GM21367 (cell line): ENCODE data around the gene GDF7.

Source experiments
- ATAC-seq: cut with Tn5 transposase; IDR thresholded peaks from one replicate; pipeline ENCODE4 v1.9.1; 2021; ENCODE audit not compliant: unreplicated experiment

Gene GDF7

DNA sequence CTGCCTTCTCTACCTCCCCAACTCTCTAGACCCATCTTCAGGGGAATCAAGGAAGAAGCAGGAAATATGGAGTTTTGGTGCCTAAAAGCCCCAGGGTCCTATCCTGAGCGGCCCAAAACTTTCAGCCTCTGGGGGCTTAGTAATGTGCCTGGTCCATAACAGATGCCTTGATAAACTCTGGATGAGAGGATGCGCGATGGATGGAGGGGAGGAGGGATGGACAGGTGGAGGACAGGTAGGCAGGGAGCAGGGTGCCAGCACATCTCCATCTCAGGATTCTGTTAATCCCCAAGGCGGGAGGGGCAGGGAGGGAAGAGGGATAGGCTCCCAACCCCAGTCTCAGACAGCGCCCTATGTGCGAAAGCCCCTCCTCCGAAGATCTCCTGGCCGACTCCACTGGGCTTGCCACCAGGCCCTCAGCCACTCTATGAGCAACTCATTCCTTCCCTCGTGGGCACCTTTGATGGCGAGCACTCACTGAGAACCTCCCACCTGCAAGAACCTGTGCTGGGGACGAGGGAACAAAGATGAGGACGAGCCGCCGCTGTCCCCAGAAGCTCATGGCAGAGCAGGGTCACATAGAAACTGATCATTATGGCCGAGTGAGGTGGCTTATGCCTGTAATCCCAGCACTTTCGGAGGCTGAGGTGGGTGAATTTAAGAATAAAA is 39.1 kb upstream of the GDF7 start:
- ATAC-seq = no peak

DNA sequence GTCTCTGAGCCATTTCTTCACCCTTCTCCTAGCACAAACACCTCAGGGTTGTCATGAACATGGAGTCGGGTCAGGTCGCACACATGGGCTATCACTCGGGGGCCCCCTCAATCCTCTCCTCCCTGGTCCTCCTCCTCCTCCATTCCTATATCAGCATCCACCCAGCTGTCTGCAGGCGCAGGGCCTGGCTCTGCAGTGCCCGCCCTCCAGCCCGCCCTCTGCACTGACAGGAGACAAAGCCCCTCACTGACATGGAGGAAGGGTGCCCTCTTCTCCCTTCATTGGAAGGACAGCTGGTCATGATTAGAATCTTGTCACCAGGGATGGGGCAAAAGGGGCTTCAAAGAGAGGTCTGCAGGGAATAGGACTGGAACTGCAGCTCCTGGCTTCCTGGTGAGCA is 37.8 kb upstream of the GDF7 start:
- ATAC-seq = no peak

DNA sequence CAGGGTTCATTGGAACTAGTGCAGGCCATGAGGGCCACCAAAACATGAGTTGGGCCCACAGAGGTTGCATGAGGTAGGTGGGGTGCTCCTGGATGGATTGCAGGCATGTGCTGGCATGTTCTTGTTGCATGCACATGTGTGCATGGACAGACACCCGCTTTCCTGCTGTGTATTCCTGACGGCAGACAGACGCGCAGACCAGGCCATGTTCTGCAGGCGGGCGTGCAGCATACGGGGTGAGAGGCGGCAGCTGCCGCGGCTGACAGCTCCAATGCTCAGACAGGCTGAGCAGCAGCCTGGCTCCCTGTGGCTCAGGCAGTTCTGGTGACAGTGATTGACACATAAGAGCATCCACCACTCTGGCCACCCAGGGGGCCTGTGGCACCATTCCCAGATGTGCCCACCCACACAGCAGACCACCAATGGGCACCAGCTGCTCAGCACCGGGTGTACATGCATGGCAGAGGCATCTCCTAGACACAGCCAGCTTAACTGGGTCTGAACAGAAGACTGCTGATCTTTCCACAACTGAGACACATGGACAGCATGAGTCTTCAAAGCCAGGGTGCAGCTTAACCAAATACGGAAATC is 37.3 kb upstream of the GDF7 start:
- no peak for ATAC-seq

DNA sequence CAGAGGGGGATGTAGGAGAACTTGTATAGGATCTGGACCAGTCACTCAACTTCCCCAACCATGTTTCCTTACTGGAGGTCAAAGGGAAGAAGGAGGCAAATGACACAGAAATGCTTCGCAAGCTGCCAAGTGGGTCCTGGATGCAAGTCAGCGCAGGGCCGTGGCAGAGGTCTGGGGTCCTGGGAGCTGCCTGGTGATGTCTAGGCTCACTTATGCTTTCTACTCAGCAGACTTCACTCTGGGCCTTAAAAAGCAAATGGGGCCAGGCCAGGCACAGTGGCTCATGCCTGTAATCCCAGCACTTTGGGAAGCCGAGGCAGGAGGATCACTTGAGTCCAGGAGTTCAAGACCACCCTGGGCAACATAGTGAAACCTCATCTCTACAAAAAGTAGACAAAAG is 36.0 kb upstream of the GDF7 start:
- ATAC-seq = no peak

DNA sequence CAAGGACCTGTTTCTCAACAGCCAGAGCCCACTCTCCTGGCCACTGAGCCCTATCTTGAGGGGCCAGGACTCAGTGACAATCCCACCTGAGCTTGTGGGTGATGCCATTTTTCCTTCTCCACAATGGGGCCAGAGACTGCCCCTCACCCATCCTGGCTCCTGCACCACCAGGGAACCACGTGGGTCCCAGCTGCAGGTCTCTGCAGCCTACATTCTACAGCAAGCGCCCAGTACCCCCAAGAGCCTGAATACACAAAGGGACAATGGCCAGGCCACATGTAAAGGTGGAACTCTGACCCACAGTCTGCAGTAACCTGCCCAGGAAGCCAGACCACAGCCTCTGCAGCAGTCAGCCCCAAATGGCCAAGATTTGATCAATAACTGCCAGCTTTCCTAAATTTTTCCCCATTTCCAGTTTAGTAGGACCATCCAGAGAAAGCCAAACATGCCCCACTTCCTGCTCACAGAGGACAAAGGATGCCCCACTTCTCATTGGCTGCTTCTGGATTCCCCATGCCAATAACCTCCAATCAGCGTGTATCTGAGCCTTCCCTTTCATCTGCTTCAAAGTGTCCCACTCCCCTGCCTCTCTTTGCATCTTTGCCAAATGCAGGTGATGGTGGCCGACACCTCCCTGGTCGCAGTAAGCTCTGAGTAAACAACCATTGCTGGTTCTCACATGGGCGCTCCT is 35.2 kb upstream of the GDF7 start:
- no peak for ATAC-seq

DNA sequence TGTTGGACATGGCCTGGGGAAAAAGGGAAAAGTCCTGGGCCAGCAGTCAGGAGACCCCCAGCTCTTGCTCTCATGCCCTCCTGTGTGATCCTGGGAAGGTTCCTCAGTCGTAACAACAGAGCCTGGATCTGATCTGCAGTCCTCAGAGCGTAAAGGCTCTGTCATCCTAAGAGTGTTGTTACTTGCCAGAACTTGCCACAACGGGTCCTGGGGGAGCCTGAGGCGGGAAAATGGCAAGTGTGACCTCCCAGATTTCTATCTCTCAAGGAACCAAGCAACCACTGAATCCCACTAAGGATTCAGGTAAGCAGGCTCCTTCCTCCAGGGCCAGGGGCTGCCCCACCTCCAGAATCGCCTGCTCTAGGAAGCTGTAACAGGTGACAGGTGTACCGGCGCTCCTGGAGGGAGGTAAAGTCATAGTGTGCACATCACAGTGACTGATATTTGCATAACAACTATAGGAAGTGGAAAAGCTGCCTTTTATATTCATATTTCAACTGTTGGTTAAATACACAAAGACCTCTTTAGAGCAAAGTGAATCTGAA is 34.4 kb upstream of the GDF7 start:
- ATAC-seq = no peak

DNA sequence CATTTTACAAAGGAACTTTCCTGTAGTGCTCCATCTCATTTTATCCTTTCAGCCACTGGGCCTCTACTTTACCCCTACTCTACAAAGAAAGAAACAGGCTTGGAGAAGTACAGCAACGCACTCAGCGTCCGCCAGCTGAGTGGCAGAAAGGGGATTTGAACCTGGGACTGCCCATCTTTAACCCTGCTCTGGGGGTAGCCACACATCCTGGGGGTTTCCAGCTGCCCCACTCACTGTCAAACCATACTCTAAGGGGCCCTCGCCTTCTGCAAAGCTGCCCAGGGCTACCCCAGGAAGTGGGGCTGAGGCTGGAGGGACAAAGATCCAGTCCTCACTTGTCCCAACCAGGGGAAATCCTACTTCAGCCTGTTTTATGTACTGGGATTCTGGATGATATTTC is 33.9 kb upstream of the GDF7 start:
- no peak for ATAC-seq

DNA sequence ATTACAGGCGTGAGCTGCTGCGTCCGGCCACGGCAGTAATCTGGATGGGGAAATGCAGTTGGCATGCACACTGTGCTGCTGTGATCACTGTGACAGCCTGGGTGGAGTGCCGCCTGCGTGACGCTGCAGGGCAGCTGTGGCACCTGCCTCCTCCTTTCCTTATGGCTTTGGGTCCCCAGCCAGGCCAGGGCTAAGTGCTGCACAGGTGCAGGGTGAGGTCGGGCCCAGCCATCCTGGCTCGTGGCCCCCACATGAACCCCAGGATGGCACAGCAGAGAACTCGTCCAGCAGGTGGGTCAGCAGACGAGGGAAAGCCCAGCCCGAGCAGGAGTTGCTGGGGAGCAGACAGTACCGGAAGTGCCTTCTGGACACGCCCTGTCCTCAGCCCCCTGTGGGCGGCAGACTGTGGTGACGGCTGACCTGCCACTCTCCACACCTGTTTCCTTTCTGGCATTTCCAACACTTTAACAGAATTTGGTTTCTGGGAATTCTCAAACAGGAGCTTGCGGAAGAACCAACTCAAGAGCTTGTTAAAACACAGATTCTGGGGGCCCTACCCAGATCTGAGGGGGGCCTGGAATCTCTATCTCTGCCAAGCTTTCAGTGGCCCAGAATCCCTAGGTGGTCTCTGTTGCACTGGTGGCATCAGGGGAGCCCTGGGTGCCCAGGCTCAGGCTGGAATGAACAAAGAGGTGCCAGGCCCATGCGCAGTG is 33.0 kb upstream of the GDF7 start:
- no peak for ATAC-seq

DNA sequence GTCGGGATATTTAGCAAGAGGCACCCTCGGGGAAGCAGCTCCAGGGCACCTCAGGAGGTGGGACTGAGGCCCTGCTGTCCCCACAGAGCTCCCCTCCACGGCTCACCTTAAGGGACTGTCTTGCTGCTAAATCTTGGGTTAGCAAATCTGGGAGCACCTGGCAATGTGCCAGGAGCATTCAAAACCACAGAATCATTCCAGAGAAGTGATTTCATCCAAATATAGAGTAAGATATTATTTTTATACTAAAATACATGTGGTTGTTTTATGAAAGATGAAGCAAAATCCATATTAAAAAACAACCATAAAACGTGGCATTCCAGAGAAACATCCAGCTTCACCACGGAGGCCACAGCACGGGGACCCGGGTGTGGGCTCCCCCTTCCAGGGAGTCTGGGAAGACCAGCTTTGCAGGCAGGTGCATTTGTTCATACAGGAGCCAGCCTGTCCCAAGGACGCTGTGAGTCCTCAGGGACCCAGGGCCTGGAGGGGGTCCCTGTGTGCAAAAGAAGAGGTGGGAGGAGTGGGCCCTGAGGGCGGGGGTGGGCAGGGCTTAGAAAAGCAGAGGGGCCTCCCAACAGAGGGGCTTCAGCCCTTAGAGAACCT is 32.3 kb upstream of the GDF7 start:
- no peak for ATAC-seq

DNA sequence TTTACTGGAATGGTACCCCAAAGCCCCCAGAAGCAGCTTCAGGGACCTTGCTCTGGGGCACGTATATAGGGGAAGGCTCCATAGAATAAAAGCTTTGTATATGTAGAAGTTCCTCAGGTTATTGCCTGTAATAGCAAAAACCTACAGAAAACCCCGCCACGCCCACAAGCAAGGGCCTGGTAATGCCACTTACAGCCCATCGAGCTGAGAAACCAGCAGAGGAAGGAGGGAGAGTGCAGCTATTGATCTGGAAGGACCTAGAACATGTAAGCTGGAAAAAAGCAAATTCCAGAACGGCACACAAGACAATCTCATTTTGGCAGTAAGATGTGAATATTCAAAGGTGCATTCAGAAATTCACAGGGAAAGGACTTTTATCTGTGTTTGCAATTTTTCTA is 31.8 kb upstream of the GDF7 start:
- ATAC-seq = no peak

DNA sequence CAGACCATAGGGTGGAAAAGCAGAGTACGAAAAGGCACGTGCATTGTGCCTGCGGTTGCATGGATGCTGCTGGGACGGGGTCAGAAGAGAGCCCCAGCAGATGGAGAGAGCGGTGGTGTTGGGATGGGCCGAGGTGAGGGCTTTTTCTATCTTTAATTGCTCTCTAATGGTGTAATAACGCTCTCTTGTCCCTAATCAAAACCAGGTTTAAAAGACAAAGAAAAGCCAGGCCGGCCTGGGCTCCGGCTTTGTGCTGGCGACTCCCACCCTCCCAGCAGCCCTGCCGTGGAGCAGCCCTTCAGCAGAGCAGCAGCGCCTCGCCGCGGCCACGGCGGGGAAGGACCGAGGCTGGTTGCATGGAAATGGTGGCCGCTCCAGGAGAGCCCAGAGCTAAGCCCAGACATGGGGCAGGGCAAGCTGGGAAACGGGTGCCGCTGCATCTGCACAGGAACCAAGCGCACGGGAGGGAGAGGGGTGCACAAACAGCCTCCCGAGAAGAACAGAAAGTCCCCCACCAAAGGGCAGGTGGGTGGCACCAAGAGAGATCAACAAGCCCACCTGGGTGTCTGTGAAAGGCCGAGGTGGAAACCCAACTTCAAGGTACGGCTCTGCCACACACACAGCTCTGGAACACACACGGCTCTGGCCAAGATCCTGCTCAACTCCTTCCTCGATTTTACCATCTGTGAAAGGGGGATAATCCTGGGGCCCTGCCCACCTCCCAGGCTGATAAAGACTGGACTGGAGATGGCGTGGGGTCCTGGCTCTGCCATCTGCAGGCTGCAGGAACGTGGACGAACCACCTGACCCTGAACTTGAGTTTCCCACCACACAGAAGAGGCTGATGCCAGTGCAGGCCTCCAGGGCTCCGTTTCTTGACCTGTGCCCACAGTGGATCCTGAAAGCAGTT is 31.0 kb upstream of the GDF7 start:
- ATAC-seq = peak; percentile 87

DNA sequence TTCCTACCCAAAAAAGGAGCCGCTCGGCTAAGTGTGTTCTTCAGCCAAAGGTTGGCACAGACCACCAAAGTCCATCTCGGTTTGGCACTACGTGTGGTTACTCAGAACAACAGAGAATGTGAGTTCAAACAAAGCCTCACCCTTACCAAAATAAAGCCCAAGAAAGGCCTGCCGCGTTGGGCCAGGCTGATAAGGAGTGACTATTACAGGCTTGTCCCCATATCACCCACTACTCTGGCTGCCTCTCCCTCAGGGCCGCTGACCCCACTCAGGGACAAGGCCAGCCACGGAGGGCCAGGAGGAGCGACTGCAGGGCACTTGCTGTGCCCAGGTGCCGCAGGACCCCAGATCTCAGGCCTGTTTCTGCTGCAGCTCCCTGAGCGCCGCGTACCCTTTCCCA is 29.8 kb upstream of the GDF7 start:
- ATAC-seq = no peak

DNA sequence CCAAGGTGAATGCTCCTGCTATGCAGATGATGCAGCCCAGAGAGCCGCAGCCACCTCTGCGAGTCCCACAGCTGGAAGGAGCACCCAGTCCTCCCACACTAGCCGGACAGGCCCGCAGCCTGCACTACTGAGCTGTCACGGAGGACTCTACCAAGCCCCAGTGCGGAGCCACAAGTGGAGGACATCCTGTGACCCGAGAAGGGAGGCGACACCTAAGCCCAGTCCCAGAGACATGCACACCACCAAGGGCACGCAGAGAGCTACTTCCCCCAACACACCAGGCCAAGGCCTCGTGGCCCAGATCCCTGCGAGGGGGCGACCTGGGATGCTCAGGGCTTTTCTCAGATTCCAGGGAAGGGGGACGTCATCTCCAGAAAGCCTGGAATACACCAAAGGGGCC is 28.9 kb upstream of the GDF7 start:
- no peak for ATAC-seq

DNA sequence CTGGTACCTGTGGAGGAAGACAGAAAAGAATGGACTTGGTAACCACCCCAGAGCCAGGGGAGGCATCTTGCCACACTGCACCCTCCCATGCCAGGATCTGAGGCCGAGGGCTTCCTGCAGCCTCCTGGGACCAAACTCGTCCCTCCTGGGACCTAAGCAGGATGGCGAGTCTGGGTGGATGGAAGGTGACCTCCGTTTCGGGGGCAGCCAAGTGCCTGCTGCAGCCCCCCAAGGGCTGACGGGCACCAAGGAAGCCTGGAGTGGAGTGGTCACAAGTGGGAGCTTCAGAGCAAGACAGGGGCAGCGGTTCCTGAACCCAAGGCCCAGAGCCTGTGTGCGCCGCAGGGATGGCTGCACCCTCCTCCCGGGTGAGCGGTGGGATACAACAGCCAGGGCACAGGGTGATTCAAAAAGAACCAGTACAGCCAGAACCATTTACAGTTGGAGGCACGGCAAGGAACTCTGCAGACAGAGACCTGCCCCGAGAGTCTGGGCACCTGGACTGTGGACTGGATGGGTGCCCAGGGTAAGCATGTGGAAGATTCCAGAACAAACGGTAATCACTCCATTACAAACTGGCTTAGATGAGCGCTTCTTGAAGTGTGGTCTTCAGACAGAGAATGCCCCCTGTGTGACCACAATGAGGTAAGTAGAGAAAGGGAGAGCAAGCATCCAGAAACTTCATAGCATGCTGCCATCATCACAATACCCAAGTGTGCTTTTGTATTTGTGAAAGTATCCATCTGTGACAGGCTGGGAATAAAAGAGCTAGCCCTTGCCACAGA is 28.1 kb upstream of the GDF7 start:
- ATAC-seq = no peak

DNA sequence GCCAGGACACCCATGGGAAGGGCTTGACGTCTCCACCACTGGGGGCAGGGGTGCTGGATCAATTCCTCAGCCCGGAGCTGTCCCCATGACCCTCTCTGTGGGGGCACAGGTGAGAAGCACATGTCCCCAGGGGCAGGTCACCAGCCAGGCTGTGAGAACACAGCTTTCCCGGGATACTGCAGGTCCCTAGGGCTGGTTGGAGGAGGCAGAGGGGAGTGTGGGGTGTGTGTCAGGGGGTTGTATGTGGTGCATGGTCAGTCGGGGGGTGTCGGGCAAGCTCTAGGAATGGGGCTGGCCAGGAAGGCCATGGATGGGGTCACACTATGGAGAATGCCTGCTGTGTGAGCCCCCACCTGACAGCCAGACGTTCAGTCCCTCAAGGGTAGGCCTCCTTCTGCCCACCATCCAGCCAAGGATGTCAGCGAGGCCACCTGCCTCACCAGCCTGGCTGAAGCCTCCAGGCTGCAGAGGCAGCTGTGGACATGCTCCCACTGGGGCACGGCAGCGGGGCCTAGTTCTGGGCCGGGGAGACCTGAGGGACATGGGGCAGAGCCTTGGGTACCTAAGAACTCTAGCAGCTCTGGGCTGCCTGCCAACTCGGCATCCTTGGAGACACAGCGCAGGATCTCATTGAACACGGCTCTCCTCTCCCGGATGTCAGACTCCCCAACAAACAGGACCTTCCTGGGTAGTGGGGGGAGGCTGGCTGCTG is 26.4 kb upstream of the GDF7 start:
- no peak for ATAC-seq

DNA sequence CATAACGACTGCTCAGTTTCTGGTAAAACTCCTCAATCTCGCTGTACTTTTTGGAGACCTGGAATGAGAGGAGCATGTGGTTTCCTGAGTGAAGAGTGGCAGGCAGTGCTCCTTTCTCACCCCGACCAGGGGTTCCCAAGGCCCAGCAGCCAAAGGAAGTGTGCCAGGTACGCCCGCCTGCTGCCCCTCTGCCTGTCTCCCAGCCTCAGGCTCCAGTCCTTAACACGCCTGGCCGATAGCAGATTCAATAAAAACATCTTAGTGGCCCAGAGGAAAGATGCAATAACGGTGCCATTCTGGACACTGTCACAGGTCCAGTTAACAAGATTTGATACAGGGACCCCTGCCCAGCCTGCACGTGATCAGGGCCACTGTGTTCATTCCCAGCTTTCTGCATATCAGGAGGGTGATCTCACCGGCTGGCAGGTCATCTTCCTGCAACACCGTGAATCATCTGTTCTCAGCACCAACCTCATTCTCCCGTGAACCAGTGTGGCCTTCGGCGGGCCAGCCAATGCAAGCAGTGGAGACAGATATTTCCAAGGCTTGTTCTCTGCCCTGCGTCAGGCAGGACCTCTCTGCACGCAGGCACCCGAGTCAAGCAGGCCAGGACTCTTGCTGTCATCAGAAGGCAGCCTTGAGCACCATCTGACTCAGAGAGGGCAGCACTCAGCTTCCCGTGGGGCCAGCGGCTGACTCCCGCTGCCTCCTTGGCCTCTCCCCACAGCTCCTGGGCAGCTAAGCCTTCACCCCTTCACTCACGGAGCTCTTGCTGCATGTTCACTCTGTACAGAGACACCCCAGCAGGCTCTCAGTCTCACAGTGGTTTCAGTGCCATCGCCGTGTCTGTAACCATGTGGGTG is 25.6 kb upstream of the GDF7 start:
- no peak for ATAC-seq

DNA sequence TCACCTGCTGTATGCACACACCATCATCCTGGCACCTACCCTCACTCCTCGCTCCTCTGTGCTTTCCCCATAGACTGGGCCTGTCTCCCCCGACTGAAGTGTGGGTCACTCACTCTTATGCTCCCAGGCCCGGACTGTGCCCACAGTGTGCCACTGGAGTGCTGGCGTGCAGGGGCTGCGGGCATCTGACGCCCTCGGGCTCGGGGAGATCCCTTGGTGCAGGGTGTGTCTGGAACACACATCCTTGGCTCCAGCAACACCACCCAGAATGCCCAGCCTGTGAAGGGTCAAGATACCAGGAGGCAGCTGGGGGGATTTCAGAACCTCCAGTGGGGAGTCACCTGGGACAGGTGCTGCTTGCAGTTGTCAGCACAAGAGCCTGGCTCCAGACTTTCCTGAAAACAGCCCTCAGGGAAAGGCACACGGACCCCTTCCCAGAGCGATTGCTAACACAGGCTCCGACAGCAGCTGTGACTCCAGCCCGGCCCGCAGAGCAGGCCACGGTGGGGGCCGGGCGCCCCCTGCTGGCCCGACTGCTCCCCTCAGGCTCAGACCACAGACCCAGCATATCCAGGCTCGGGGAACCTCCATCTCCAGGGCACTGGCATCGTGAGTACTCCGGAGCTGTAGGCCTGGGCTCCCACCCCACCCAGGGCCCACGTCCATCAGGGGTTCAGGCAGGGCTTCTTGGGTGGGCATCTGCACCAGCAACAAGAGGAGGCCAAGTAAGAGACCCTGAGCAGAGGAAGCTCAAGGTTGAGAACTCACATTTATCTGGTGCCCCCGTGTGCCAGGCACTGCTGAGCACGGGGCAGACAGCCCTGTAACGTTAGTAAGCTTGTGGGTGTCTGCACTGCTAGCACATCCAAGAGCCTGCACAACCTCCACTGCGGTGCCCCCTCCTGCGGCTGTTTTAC is 24.6 kb upstream of the GDF7 start:
- peak; percentile 93 for ATAC-seq
